ENCODE results near the gene GPR17.

The GPR17 gene

DNA sequence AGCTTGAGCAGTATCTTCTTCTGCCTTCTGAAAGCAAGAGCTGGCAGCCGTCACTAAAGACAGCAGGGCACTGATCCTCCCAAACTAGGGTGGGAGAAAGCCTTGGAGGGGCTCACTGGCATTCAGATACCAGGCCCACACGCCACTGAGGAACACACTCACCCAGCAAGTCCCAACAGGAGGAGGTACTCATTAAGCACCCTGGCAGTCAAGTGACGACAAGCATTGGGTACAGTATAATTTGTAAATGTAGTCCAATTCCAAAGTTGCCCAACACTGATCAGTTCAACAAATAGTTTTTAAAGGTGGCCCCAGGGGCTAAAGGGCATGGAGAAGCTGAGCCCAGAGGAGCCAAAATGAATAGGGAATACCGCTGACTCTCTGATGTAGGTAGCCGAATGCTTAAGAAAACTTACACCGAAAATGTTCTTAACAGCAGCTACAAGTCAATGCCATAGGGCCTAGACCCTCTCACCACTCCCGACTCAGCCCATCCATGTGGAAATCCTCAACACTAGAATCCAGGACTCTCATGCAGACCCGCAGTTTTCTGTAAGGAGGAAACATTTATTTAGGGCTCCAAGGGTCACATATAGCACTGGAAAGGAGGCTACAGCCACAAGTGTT lies 19.4 kb downstream of the GPR17 start:
- no peaks in the 10 kb centered on the region for H3F3A ChIP-seq (ENCODE audit: control insufficient read depth, insufficient read depth)
- H3K4me2 ChIP-seq (ENCODE audit: low read length): no peak overlapping the region
- H3K9me3 ChIP-seq (ENCODE audit: control insufficient read depth, insufficient read depth, low read length): no peaks in the 10 kb centered on the region
- no peak overlapping the region for H3K27ac ChIP-seq (ENCODE audit: low read depth, low read length)
- no peak overlapping the region for H3K4me3 ChIP-seq (ENCODE audit: low read length)
- no peaks in the 10 kb centered on the region for H3K4me1 ChIP-seq (ENCODE audit: control insufficient read depth, low read length)
- H4K20me1 ChIP-seq (ENCODE audit: control insufficient read depth, insufficient read depth, low read depth, low read length): no peaks in the 10 kb centered on the region
- TF ChIP-seq EZH2phosphoT487 (IDR thresholded peaks at IDR 0.05; ENCODE audit: borderline replicate concordance, low read length): no peak
- TF ChIP-seq, protein P1, sequence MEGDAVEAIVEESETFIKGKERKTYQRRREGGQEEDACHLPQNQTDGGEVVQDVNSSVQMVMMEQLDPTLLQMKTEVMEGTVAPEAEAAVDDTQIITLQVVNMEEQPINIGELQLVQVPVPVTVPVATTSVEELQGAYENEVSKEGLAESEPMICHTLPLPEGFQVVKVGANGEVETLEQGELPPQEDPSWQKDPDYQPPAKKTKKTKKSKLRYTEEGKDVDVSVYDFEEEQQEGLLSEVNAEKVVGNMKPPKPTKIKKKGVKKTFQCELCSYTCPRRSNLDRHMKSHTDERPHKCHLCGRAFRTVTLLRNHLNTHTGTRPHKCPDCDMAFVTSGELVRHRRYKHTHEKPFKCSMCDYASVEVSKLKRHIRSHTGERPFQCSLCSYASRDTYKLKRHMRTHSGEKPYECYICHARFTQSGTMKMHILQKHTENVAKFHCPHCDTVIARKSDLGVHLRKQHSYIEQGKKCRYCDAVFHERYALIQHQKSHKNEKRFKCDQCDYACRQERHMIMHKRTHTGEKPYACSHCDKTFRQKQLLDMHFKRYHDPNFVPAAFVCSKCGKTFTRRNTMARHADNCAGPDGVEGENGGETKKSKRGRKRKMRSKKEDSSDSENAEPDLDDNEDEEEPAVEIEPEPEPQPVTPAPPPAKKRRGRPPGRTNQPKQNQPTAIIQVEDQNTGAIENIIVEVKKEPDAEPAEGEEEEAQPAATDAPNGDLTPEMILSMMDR (IDR thresholded peaks at IDR 0.05; ENCODE audit: low read depth, low read length, poor library complexity, severe bottlenecking): no peak
- no peaks in the 10 kb centered on the region for H3K79me2 ChIP-seq (ENCODE audit: control insufficient read depth, low read length)
- H3K27me3 ChIP-seq (ENCODE audit: control insufficient read depth, low read length): peaks cover 16% of the 10 kb centered on the region; the same call in 1 of the 2 replicates
- no peaks in the 10 kb centered on the region for H3K36me3 ChIP-seq (ENCODE audit: control insufficient read depth, low read length)
- no peaks in the 10 kb centered on the region for H3K9me2 ChIP-seq (replicated peaks; ENCODE audit: control insufficient read depth, low read length)

DNA sequence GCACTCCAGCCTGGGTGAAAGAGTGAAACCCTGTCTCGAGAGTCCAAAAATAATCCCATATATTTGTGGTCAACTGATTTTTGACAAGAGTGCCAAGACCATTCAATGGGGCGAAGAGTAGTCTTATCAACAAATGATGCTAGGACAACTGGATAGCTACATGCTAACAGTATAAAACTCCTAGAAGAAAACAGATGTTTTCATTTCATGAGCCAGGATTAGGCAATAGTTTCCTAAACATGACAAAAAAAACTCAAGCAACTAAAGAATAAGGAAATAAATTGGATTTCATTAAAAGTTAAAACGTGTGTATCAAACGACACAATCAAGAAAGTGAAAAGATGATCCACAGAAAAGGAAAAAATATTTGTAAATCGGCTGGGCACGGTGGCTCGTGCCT lies 23.1 kb downstream of the GPR17 start:
- Histone ChIP-seq H3K9me2 (replicated peaks; ENCODE audit: control insufficient read depth, low read length) (no peaks in the 10 kb centered on the region), H3K4me3 (ENCODE audit: low read length) (no peak overlapping the region), H4K20me1 (ENCODE audit: control insufficient read depth, insufficient read depth, low read depth, low read length) (no peaks in the 10 kb centered on the region), H3K27me3 (ENCODE audit: control insufficient read depth, low read length) (peaks cover 40% of the 10 kb centered on the region), H3K4me2 (ENCODE audit: low read length) (no peak overlapping the region), H3K4me1 (ENCODE audit: control insufficient read depth, low read length) (no peaks in the 10 kb centered on the region), H3K9me3 (ENCODE audit: control insufficient read depth, insufficient read depth, low read length) (no peaks in the 10 kb centered on the region), H3K27ac (ENCODE audit: low read depth, low read length) (no peak overlapping the region), H3K36me3 (ENCODE audit: control insufficient read depth, low read length) (no peaks in the 10 kb centered on the region), H3F3A (ENCODE audit: control insufficient read depth, insufficient read depth) (no peaks in the 10 kb centered on the region), H3K79me2 (ENCODE audit: control insufficient read depth, low read length) (no peaks in the 10 kb centered on the region)
- TF ChIP-seq, protein P1 (IDR thresholded peaks at IDR 0.05; ENCODE audit: low read depth, low read length, poor library complexity, severe bottlenecking): no peak
- no peak for TF ChIP-seq EZH2phosphoT487 (IDR thresholded peaks at IDR 0.05; ENCODE audit: borderline replicate concordance, low read length)

DNA sequence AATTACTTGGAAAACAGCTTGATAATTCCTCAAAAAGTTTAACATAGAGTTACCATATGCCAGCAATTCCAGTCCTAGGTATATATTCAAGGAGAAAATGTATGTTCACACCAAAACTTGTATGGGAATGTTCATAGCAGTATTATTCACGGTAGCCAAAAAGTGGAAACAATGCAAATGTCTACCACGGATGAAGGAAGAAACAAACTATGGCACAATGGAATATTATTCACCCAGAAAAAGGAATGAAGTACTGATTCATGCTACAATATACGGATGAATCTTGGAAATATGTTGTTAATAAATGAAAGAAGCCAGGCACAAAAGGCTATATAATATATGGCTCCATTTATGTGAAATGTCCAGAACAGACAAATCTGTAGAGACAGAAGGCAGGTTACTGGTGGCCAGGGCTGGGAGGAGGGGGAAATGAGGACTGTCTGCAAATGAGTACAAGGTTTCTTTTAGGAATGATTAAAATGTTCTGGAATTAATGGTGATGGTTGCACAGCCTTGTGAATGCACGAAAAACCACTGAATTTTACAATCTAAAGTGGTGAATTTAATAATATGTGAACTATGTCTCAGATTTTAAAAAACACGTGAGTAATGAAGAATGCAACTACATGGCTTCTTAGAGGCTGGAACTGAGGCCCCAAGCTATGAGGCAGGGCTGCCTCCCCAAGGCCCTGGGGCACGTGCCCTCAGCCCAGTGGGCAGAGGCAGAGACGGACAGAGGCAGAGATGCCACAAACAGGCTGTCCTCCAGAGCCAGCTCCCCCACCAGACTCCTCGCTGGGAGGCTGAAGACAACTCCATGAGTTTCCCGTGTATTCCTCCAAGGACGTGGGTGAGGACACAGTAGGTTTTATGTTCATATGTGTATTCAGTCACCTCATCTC lies 24.4 kb downstream of the GPR17 start:
- Histone ChIP-seq H3K27me3 (ENCODE audit: control insufficient read depth, low read length) (peaks cover 44% of the 10 kb centered on the region), H3K4me2 (ENCODE audit: low read length) (no peak overlapping the region), H3K9me3 (ENCODE audit: control insufficient read depth, insufficient read depth, low read length) (no peaks in the 10 kb centered on the region), H4K20me1 (ENCODE audit: control insufficient read depth, insufficient read depth, low read depth, low read length) (no peaks in the 10 kb centered on the region), H3K9me2 (replicated peaks; ENCODE audit: control insufficient read depth, low read length) (no peaks in the 10 kb centered on the region), H3K36me3 (ENCODE audit: control insufficient read depth, low read length) (no peaks in the 10 kb centered on the region), H3K4me1 (ENCODE audit: control insufficient read depth, low read length) (no peaks in the 10 kb centered on the region), H3K27ac (ENCODE audit: low read depth, low read length) (no peak overlapping the region), H3K4me3 (ENCODE audit: low read length) (no peak overlapping the region), H3K79me2 (ENCODE audit: control insufficient read depth, low read length) (no peaks in the 10 kb centered on the region), H3F3A (ENCODE audit: control insufficient read depth, insufficient read depth) (no peaks in the 10 kb centered on the region)
- no peak for TF ChIP-seq EZH2phosphoT487 (IDR thresholded peaks at IDR 0.05; ENCODE audit: borderline replicate concordance, low read length)
- TF ChIP-seq, protein P1 (IDR thresholded peaks at IDR 0.05; ENCODE audit: low read depth, low read length, poor library complexity, severe bottlenecking): no peak

Measured in DOHH2 (cell line).